ENCODE results near the gene SHOC2.

DNA sequence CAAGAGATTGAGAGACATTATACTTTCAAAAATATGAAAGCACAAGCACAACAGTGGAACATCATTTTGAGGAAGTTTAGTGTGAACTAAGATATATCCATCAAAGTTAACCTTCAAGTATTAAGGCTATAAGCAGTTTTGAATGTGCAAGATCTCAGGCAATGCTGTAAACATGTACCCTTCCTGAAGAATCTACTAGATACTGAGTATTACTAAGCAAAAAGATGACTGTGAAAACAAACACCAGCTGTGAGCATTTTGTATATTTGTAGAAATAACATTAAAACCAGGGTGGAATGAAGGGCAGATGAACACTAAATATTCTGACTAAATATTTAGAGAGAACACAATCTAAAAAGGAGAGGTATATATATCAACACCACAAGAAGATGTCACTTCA, 116.1 kb downstream of the SHOC2 start:
- TF ChIP-seq POLR2A (IDR thresholded peaks at IDR 0.05; ENCODE audit: low read depth, low read length) (no peak), POLR2AphosphoS5 (IDR thresholded peaks at IDR 0.05; ENCODE audit: low read depth, low read length) (no peak)

Data from GM12892 (cell line).